HG03196 (cell line): Measurements from ENCODE around the gene ZNG1B.
"Not testable (repeated sequence)": the region's sequence is repeated elsewhere in the genome, so short reads cannot be mapped to it uniquely, and the experiment has no call there.

ENCODE experiments used
- ATAC-seq: cut with Tn5 transposase; IDR thresholded peaks from one replicate; pipeline ENCODE4 v1.9.1; 2021; ENCODE audit not compliant: unreplicated experiment

ZNG1B gene

DNA sequence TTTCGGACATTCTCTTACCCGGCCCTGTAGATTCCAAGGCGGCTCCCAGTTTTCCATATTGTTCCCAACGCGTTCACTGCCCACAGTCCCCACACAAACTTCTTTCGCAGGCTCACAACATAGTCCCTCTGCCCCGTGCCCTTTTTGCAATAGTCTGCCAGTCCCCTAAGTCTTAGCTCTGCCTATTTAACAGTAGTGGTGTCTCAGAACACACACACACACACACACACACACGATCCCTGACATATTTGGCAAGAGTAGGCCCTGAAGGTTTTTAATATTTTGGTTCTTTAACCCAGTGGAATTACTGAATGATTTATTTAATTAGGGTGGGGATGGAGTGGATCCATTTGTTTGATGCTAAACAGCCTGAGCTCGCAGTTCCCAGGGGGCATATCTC lies 105.0 kb downstream of the ZNG1B start:
- not testable (repeated sequence) for ATAC-seq
